ENCODE data around the gene SPTBN2.

Gene SPTBN2

DNA sequence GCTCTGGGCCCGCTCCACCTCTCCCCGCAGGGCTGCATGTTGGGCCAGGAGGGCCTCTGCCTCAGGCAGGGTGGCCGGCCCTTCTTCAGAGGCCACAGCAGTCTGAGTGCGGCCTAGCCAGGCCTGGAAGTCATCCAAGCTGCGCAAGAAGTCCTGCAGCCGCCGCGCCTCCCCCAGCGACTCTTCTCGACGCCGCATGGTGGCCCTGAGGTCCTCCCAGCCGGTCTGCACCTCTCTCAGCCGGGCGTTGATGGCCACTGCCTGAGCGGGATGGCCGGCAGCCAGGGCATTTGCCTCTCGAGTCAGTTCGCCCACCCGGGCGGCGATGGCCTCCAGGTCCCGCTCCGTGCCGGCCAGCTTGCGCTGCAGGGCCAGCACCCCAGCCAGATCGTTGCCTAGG lies 28.3 kb downstream of the SPTBN2 start:
- DNase-seq: no peak

DNA sequence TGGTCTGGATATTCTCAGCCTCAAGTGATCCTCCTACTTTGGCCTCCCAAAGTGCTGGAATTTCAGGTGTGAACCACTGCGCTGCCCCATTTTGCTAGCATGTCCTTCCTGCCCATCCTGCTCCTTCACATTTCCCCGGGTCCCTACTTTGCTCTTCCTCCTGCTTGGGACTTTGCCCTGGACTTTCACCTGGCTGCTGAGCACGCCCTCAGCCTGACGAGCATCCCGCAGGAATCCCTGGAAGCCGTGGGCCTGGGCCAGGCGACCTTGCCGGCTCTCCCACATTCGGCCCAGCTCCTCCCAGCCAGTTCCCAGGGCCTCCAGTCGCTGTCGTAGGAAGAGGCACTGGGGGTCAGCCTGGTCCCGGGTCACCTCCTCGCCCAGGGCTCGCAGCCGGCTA lies 28.7 kb downstream of the SPTBN2 start:
- DNase-seq: no peak

DNA sequence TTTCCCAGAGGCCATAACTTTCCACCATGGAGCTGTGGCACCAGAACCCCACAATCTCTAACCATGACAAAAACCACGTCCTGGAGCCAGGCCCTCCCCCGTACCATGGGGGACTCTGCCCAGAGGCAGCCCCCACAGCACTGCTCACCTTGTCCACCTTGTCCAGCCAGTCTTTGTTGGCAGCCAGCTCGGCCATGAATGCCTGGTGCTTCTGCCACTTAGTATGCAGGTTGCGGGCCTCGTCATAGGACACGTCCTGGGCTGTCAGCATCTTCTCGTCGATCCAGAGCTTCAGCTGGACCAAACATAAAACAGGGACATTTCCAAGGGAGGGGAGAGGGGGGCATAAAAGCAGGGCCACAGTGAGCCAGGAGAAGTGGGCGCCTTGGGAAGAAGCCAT lies 30.5 kb downstream of the SPTBN2 start:
- no peak for DNase-seq

DNA sequence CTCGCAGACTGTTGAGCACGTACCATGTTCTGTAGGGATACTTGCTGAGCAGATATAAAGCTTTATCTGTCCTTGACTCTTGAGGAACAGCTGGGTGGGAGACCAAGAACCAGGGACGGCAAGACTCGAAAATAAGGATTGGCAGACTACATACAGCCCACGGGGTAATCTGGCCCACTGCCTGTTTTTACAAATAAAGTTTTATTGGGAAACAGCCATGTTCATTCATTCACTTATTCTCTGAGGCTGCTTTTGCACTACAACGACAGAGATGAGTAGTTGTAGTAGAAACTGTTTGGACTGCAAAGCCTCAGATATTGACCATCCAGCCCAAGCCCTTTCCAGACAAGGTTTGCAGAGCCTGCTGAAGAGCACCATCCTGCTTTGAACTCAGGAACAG lies 31.0 kb downstream of the SPTBN2 start:
- no peak for DNase-seq

DNA sequence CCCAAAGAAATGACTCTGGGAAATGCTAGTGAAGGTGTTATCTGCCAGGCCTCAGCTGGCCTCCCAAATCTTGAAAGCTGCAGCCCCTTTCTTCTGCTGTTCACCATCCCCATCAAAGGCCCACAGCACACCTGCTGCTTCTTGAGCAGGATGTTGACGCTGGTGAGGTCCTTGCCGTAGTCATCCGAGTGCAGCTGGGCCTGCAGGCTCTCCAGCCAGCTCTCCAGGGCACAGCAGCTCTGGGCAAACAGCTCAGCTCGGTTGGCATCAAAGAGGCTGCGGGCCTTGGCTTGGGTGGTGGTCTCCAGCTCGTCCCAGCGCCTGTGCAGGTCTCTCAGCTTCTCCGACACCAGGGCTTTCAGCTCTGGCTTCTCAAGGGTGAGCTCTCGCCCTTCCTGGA lies 32.9 kb downstream of the SPTBN2 start:
- DNase-seq: no peak

DNA sequence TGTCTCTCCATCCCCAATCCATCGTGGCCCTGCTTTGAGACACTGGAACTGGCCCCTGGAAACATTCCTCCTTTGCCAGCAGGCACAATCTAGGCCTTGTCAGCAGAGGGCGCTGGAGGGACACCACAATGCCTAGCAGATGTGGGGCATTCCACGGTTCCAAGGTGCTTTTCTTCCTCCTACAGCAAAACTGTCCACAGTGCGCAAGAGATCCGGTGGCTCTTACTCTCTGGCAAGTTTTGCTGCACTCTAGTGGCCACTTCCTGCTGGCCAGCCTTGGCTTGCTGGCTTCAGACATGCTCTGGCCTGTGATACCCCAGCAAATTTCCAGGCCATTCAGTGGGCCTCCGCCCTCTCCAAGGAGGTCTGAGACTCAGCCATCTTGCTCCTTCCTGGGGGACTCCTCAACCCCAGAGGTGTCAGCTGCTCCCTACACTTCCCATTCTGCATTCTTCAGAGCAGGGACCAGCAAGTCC lies 34.2 kb downstream of the SPTBN2 start:
- DNase-seq: peak; percentile 75

DNA sequence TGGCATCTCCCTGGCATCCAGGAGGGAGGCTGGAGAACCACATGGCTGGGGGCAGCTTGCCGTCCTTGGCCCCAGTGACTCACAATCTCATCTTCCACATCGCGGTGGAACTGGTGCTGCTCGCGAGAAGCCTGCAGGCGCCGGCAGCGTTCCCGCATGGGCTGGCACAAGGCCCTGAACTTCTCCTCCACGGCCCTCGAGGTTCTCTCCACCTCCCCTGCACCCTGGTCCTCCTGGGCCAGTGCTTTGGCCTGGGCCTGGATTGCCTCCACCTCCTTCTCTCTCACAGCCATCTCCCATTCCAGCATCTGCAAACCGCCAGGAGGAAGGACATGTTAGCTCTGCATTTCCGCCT lies 35.0 kb downstream of the SPTBN2 start:
- no peak for DNase-seq

DNA sequence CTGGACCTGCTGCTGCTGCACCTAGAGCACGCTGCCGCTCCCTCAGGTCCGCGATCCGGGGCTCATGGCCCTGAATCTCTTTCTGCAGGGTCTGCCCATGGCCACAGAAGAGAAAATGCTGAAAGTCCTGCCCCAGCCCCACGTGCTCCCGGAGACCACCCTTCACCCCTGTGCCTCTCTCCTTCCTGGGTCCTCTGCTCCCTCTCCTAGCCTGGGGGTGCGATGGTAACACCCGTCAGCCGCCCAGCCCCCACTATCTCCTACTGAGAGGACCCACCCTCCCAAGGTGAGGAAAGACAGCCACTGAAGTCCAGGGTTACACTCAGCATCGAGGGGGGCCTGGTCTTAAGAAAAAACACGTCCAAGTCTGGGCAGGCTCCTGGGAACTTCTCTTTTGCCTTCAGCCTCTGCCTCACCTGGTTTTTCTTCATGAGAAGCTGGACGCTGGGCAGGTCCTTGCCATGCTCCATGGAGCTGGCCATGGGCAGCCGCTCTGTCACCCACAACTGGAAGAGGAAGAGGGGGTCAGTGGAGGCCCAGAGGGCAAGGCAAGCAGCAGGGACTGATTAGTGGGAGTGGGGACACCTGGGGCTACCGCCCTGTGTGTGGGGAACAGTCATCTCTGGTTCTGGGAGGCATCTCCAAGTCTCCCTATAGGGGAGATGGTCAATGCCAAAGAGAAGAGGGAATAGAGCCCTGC lies 35.5 kb downstream of the SPTBN2 start:
- DNase-seq: no peak

DNA sequence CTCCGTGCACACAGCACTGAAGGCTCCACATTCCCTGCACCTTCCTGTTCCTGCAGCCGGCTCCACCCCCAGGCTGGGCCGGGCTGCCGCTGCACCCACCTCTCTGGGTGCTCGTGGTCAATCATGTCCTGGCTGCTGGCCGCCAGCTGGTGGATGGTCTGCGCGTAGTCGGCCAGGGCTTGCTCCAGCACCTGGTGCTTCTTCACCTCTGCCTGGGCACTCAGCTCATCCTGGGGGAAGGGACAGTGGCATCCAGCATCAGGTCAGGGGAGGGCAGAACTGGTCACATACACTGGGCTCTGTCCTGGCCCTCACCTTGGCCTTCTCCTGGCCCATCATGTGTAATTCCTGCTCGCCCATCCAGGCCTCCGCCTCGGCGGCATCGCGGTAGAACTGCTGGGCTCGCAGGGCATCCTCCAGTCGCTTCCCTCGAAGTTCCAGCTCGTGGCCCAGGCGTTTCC lies 36.1 kb downstream of the SPTBN2 start:
- DNase-seq: no peak

DNA sequence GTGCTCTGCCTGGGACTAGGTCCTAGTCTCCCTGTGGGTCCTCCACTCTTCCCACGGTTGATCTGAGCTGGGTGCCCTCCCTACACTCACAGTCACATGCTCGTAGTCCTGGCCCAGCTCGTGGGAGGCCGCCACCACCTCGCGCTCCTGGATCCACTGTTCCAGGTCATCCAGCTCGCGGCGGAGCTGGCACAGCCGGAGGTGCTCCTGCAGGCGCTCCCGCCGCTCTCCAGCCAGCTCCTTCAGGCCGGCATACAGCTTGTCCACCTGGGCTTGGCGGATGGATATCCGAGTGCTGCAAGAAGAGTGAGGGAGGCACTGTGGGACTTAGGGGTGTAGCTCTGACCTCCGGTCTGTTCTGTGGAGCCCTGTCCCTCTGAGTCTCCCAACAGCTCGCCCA lies 36.6 kb downstream of the SPTBN2 start:
- DNase-seq: no peak

DNA sequence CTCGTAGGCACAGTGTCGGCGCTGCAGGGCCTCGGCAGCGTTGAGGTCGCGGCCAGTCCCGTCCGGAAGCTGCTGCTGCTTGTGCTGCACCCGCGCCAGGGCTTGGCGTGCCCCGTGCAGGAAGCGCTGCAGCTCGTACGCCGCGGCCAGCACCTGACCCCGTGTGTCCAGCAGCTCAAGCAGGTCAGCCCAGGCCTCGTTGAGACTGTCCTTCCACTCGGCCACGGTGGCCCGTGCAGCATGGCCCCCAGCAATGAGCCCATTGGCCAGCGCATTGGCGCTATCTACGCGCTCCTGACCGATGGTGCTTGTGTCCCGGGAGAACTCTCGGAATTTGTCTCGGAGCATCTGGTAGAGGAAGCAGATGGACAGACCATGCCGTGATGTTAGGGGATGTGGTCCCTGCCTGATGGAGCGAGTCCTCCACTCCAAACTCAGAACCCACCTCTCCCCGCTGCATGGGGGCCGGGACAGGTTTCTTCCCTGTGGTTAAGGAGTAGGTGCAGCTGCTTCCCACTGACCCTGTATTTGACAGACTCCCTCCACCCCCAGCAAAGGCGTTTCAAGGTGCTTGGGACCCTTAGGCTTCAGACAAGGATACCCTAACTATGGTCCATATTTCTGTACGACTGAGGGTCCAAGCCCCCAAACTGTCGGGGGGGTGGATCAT lies 37.6 kb downstream of the SPTBN2 start:
- DNase-seq: no peak

DNA sequence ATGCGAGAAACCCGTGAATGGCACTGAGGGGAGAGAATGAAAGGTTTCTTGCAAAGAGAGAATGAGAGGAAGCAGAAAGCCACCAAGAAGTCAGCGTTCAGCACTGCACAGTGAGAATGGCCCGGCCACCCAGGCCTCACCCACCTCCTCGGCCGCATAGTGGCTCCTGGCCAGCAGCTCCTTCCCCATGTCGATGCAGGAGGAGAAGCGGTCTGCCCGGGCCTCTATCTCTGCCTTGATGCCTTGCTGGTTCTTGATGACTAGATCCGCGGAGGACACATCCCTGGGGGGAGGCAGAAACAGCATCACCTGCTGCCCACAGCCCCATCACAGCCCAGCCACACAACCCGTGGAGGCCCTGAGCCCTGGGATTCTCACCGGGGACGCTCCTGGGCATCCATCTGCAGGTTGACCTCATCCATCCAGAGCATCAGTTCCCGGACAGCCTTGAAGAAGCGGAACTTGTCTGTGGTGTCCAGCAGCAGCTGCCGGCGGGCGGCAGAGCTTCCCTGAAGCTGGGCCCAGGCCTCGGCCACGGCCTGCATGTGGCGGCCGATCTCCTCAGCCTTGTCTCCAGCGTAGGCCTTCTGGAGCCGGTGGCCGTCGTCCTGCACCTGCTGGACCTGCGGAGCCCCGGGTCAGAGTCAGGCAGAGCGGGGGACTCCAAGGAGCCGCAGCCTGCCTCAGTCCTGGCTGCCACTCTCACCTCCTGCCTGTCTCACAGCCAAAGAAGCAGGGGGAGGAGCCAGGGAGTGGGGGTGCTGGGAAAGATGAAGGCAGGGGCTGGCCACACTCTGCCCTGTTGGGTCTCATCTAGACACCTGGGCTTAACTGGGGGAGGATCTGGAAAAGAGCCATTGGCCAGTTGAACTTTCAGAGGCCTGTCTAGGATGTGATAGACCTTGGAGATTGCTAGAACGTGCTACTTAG lies 39.1 kb downstream of the SPTBN2 start:
- no peak for DNase-seq

DNA sequence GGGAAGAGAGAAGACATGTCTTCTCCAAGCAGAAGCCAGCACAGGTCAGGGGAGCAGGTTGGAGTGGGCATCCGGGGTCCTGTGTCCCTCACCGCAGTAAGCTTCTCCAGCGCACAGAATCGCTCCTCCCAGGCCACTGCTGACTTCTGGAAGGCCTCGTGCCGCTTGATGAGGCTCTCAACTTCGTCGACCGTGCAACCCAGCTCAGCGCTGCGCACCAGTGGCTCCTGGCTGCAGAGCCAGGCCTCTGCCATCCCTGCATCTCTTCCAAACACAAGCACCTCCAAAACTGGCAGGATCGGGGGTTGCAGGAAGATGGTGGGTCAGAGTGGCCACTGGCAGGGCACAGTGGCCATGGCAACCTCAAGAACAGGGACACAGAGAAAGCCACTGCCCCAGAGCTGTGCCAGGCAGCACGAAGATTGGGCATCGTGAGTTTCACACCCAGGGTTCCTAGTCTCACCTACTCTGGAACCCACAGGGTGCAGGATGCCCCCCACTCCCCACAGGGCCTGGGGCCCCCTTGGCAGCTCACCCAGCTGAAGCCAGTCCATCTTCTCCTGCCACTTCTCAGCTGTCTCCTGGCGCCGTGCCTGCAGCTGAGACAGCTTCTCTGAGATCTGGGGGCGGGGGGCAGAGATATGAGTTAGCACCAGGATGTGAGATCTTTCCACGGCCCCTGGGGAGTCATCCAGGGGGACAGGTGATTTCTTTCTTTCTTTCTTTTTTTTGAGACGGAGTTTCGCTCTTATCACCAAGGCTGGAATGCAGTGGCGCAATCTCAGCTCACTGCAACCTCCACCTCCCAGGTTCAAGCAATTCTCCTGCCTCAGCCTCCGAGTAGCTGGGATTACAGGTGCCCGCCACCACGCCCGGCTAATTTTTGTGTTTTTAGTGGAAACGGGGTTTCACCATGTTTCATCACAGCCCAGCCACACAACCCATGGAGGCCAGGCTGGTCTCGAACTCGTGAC lies 40.2 kb downstream of the SPTBN2 start:
- DNase-seq: no peak

DNA sequence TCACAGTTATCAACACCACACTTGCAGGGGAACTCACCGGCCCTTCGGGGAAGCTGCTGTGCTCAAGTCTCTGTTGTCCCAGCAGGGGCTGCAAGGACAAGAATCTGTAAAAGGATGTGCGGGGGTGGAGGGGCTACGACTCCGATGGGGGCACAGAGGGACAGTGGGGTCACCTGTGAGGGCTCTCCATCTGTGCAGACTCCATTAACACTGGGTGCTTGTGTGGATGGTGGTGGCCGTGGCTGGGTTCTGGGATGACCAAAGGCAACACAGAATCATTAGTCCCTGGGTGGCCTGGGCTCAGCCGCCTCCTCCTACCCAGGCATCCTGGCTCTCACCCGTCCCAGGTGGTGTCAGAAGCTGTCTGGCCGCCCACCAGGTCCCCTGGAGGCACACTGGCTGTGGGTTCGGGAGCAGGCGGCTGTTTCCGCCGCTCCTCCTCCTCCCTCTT lies 41.2 kb downstream of the SPTBN2 start:
- no peak for DNase-seq

DNA sequence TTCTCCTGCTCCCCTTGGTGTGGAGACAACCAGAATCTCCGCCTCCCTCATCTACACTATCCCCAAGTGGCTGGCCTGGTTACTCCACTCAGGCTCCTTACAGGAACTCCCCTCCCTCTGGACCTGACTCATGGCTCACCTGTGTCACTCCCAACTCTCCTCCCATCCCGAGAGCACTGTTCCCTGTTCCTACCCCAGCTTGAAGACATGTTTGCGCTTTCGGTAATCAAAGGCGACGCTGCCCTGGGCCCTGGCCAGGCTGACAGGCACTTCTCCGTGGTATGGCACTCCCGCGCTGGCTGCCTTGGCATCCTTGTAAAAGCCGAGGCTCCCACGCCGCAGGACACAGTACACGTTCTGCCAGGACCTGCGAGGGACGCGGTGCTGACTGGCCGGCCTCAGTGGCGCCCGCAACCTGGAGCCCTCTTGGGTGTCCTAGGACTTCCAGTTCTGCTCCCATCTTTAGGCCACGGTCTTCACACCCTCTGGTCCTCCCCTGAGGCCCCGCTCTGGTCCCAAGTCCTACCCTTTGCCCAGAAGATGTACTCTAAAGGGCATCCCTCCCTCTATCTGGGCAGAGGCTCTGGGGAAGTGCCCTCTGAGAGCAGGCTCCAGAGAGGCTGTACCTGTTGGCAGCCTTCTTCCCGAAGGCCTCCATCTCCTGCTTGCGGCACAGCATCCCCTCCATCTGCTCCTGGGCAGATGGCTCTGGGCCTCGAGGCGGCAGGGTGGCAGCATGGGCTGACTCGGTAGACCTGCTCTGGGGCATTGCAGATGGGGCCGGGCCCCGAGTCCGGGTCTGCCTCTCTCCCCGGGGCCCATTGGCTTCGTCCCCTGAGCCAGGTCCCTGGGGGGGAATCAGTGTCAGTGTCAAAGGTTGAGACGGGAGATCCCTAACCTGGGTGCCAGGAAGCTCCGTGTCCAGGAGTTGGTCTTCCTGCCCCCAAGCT lies 41.9 kb downstream of the SPTBN2 start:
- DNase-seq: no peak

DNA sequence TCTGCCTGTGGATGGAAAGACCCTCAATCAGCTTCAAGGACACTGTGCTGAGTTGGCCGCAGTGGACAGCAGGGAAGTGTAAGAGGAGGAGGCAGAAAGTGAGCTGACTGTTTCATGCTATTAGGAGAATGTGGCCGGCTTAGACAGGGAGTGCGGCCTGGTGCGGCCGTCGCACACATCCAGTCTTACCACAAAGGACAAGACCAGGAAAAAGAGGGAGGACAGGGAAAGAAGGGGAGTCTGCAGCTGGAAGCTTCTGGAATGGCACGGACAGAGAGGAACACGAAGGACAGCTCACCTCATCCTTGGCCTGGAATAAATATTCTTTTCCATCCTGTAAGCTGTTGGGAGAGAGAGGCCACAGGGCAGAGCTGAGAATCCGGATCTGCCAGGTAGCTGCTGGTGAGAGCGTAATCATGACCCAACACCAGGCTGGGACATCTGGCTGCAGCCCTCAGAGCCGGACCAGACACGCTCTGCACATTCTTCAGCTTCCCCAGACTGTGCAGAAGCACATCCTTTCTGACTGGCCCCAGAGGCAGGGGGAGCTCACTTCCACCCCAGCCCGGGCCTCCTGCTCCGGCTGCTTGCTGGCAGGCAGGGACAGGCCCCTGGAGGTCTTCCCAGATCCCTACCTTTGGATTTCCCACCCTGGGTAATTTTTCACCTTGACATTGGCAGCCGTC lies 42.8 kb downstream of the SPTBN2 start:
- no peak for DNase-seq

DNA sequence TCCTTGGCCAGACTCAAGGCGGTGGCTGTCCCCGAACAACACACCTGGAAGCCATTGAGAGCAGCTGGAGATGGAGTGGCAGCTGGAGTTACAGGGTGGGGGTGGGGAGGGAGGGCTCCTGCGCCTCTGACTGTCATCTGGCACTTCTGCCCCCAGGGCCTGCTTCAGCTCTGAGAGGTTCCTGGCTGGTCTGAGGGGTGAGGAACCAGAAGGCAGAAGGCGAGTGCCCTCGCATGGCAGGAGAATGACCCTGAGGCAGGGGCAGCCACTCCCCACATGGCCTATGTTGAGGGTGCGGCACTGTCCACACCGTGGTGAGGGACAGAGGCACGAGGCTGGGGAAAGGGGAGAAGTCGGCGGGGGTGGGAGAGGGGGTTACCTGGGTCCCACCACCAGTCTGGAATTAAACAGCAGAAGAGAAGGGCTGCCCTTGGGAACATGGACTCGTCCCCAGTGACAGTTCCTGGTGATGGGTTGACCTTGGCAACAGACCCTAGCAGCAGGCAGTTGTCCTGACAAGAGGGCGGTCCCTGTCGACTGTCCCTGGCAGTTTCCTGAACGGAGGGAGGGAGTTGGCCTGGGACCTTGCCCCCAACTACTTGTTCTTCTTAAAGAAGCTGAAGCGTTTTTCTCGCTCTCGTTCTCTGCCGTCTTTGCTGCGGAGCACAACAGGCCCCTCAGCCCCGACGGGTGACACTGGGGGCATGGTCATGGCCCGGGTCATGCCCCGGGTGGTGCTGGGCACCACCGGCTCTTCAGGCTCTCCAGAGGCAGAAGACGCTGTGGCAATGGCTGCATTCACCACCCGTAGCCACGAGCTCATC lies 43.5 kb downstream of the SPTBN2 start:
- no peak for DNase-seq

DNA sequence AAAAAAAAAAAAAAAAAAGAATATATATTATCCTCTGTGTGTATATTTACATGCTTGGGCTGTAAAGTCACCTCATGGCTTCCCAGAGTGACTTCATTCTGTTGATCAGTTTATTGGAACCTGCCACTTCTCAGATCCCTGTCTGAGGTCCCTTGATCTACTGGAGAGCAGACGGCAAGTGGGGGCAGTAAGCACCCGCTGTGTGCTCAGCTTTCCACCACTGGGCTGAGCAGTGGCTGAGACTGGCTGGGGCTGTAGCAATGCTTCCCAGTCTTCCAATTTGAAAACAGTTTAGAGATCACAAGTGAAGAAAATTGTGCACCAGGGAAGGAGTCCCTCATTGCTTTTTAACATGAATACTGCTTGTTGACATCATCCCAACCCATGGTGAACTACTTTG lies 44.4 kb downstream of the SPTBN2 start:
- DNase-seq: no peak

DNA sequence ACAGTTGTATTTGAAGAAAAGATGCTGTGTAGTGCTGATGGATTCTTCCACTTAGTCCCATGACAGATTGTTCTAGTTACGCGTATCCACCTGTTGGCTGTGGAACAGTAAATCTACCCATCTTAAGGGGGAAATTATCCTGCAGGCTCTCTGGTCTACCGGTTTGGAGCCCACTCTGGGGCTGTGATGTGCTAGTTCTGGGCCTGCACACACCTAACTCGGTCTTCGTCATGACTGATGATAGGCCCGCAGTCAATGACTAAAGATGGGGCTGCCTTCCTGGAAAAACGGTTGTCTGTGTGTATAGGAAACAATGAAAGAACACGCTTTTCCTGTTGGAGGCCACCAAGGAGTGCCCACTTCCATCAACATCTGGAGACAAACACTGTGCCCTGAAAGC lies 45.1 kb downstream of the SPTBN2 start:
- DNase-seq: no peak
